Motor neuron (in vitro differentiated cells): ENCODE measurements around the gene COG4. TPM values are rescaled to one million over a fixed set of nuclear protein-coding genes. Genes with fewer than 3 reads are reported as not detected.

Experiments used
- ATAC-seq, 8 experiments: fragments of 200-7000 bp; cut with Tn5 transposase; replicated peaks in 6 of 8; 2 replicates each; pipeline ENCODE4 v1.8.0; 2021; ENCODE audit warnings: mild to moderate bottlenecking in 8 of 8, moderate library complexity in 8 of 8
- H3K27ac ChIP-seq, 2 donors: fragments of 250-450 bp; sonication (Bioruptor Pico); 2 replicates each; pipeline ENCODE4 v1.9.0; 2021; ENCODE audit warnings: antibody characterized with exemption in 2 of 2, mild to moderate bottlenecking in 2 of 2, moderate library complexity in 1 of 2
- H3K4me1 ChIP-seq, 2 donors: fragments of 250-450 bp; sonication (Bioruptor Pico); replicated peaks in 1 of 2; 2 replicates each; pipeline ENCODE4 v1.6.1; 2021; ENCODE audit warnings: antibody characterized with exemption in 2 of 2, mild to moderate bottlenecking in 2 of 2, moderate library complexity in 1 of 2
- H3K4me3 ChIP-seq, 5 donors: fragments of 250-450 bp; sonication (Bioruptor Pico); 2 replicates each; pipeline ENCODE4 v1.9.0; 2021; ENCODE audit warnings: antibody characterized with exemption in 5 of 5, mild to moderate bottlenecking in 5 of 5, moderate library complexity in 4 of 5
- WGBS, 10 experiments: fragments of 450-650 bp; shearing (Covaris generic); methylation state at CpG; one replicate each; pipeline ENCODE4 v1.0.0; 2022; 5-methylcytosine and 5-hydroxymethylcytosine counted together
- in situ Hi-C, 9 experiments: fragments of 400-800 bp; cut with MboI; loops; one replicate each; pipeline ENCODE4 v1.15.0; 2021; ENCODE audit warnings: low sequenced_read_pairs in 9 of 9, low pct_unique_long_range_greater_than_20kb in 2 of 9; ENCODE audit not compliant: unreplicated experiment in 9 of 9
- total RNA-seq, 8 experiments: library from RNA; unstranded; fragments of 300-600 nt; gene quantifications; 2 replicates each; pipeline versions ENCODE4 v1.2.3 to v1.2.4, GENCODE V29; 2022

COG4 gene
- total RNA-seq, 8 experiments from 2014 or later = 43.4 to 84.9 (median 53.6) TPM

GRCh38 chr16:70440009-70440692, 83.2 kb downstream of the COG4 start:
- Histone ChIP-seq H3K27ac (no peak overlapping the region), H3K4me1 (peaks cover 15 to 21% of the 10 kb centered on the region in 2 donors), H3K4me3 (peak overlapping the region in 1 of 5 donors; percentile 53)
- in situ Hi-C loops = no loop called here
- WGBS, 10 experiments = 55 to 84% (median 74%) methylated on average over 2 to 9 of the region's 11 CpGs; no CpG with 5 or more reads in 2 of the 10 experiments
- ATAC-seq = no peak

DNA sequence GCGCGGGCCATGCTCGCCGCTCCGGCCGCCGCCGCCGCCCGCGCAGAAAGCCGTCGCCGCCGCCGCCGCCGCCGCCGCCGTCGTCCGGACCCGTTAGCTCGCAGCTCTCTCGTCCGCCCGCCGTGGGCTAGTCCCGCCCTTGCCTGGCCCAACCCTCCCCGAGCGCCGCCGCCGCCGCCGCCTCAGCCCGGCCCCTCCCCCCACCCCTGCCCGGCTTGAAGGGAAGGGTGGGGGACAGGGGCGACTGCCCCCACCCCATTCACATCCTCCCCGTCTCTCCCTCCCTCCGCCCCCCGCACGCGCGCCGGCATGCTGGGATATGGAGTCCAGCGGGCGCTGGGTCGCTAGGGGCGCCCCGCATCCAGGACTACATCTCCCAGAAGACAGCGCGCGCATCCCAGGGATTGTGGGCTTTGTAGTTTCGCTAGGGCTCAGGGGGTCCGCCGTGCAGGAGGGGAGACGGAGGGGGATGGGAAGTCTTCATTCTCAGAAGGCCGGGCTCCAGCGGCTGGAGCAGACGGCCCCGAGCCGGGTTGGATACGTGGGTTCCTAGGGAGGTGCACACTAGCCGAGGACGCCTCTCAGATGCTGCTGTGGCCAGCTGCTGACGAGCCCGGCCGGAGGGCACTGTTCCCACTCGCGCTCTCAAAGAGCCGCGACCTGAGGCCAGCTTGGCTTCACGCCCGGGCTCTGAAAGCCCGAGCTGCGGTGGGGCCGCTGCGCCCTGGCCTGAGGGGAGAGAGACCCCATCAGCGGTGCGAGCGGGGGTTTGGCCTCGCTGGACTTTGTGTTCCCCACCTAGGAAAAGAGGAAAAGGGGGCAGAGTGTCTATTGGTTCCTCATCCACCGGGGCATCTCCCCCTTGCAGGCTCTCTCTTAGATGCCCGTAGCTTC, 84.1 kb downstream of the COG4 start, which contains the start of gene ST3GAL2:
Gene ST3GAL2, minus strand, starts transcription at position 132 of the 894 bp plus-strand sequence. CDS start 40,570 bp downstream, outside the sequence.
- Histone ChIP-seq H3K4me1 (peaks cover 15 to 21% of the 10 kb centered on the region in 2 donors), H3K27ac (peak within 1 kb of the TSS; percentile 74 to 83), H3K4me3 (peak within 1 kb of the TSS; percentile 48 to 97 (median 69))
- 0 to 17% (median 12%) methylated on average over 2 to 22 of the region's 86 CpGs; no CpG with 5 or more reads in 6 of the 10 experiments for WGBS, 10 experiments
- in situ Hi-C loops = no loop called here
- peak; percentile 88 to 93 (median 90) for ATAC-seq

GRCh38 chr16:70438585-70438968, 84.8 kb downstream of the COG4 start:
- H3K4me3 ChIP-seq = peak overlapping the region; percentile 48 to 97 (median 69)
- peaks cover 18 to 21% of the 10 kb centered on the region in 2 donors for H3K4me1 ChIP-seq
- WGBS, 10 experiments = no CpG with 5 or more reads among the region's 39 CpGs
- H3K27ac ChIP-seq = peak overlapping the region; percentile 44 to 67
- in situ Hi-C loops = no loop called here
- peak in 4 of 8 experiments; percentile 58 to 64 (median 62) for ATAC-seq

DNA sequence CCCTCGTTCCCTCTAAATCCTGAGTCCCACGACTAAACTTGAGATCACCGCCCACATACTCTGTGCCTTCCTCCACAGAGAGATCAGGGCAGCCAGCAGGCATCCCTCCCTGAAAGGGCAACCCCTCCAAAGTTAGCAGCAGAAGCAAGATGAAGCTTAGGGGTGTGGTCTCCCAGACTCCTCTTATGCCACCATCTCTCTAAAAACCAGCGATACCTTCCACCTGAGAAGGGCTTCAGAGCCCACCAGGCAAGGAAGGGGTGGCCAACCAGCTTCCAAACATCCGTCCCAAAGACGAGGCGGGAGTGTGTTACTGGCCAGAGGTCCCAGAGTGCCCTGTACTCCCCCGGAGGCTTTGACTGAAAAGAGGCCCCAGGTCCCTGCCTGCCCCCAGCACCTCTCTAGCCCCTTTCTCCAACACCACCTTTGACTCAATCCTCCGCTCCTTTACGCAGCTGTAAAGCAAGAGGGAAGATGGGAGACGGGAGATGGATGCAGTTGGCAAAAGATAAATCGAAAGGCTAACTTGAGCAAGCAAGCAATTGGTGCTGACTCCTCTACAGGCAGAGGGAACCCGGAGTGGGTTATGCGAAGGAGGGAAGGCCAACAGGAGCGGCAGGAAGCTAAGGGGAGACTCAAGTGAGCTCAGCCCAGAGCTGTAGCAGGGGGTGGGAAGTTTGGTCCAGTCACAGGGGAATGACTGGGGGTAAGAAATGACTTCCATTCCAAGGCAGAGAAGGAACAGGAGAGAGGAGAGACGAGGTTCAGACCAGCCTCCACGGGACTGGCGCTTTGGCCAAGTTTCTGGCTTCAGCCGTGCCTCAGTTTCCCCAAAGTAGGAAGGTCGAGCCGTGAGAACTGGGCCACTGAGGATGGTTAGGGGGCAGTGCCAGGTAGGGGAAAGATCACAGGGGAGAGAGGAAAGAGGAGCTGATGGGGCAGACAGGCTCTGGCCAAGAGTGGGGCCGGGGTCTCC, 85.5 kb downstream of the COG4 start:
- in situ Hi-C loops = no loop called here
- peak in 2 of 8 experiments; percentile 2 to 4 for ATAC-seq
- Histone ChIP-seq H3K4me1 (peaks cover 21 to 25% of the 10 kb centered on the region in 2 donors), H3K27ac (no peak overlapping the region), H3K4me3 (peak overlapping the region; percentile 48 to 97 (median 69))
- 0 to 30% (median 0%) methylated on average over 1 to 9 of the region's 22 CpGs; no CpG with 5 or more reads in 1 of the 10 experiments for WGBS, 10 experiments

DNA sequence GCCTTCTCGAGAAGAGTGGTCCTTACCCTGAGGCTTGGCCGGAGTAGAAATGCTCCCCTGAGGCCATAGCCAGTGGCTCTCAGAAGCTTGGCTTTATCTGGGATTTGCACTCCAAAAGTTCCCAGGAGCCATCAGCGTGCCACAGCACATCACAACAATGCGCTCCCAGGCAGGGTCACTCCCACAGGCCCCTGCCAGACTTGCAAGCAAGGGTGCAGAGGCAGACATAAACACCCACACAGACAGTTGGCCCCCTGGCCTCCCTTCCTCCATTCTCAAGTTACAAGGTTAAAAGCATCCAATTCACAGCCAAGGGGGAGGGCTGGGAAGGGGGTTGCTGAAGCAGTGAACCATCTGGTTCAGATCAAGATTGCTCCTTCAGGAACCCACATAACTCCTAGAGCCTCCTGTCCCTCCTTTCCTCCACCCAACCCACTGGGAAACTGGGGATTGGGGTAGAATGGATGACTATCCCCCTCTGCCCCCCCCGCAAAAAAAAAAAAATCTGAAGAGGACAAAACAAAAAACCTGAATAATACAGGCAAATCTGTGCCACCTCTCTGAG, 86.3 kb downstream of the COG4 start:
- in situ Hi-C loops = no loop called here
- peak in 2 of 8 experiments; percentile 1 to 12 for ATAC-seq
- H3K4me3 ChIP-seq = peak overlapping the region; percentile 48 to 97 (median 69)
- H3K27ac ChIP-seq = no peak overlapping the region
- 0 to 60% (median 20%) methylated on average over 1 to 2 of the region's 5 CpGs; no CpG with 5 or more reads in 7 of the 10 experiments for WGBS, 10 experiments
- H3K4me1 ChIP-seq = peaks cover 26 to 30% of the 10 kb centered on the region in 2 donors

DNA sequence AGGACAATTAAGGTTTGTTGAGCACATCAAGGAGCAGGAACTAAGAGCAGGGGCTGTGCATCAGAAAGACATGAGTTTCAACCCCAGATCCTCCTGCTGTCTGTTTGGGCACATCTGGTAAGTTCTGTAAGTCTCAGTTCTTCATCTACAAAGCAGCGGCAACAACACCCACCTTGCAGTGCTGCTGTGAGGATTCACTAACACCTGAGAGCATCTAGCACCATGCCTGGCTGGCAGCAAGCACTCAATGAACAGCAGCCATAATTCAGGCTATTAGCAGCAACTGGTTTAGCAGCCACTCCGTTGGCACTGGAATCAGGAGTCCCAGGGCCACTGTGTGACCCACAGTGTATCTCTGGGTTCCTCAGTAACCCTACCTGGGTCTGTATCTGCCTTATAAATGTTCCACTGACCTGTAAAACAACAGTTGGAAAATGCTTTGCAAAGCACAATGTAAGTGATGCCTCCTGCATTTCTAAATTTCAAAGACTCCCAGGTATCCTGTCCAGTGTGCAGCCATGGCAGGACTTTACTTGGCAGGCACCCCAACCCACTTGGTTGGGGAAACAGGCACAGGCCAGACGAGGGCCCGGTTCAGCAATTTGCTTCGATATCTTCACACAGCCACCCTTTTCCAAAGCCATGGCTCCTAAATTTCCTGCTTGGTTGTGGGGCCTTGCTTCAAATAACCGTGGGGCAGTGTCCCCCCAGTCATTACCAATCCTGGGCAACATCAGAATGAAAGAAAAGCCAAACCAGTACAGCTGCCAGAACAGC, 88.7 kb downstream of the COG4 start:
- in situ Hi-C loops = no loop called here
- Histone ChIP-seq H3K4me1 (peaks cover 30 to 46% of the 10 kb centered on the region in 2 donors), H3K4me3 (no peak overlapping the region), H3K27ac (no peak overlapping the region)
- 83 to 100% (median 100%) methylated on average over 1 to 3 of the region's 6 CpGs; no CpG with 5 or more reads in 3 of the 10 experiments for WGBS, 10 experiments
- ATAC-seq = no peak

DNA sequence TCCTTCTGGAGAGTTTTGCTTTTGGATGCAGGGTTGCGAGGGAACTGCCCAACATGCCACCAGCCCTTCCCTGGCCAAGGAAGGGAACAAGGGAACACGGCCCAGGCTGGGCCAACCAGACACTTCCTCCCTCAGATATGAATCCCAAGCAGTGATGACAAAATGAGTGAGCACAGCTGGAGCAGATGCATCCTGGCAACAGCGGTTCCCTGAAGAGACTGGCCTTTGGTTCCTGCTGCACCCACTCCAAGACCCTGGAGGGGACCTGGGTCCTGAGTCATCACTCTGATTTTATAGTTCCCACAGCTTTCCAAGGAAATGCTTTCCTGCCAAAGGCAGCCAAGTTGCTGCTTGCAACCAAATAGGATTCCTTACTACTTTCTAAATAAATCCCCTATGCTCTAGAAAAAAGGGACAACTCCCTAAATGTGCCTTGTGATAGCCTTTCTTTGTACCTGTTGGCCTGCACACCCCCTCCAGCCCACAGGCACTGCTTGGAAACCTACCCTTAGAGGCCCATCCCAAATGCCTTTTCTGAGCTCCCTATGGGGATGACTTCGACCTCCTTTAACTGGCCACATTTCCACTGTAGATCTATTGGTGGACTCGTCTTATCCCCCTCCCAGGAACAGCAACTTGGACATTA, 89.8 kb downstream of the COG4 start:
- 8 to 100% (median 57%) methylated on average over 1 to 4 of the region's 5 CpGs; no CpG with 5 or more reads in 1 of the 10 experiments for WGBS, 10 experiments
- peak in 2 of 8 experiments; percentile 8 to 11 for ATAC-seq
- in situ Hi-C loops = no loop called here
- Histone ChIP-seq H3K27ac (no peak overlapping the region), H3K4me1 (peaks cover 36 to 52% of the 10 kb centered on the region in 2 donors), H3K4me3 (no peak overlapping the region)

- Histone ChIP-seq H3K4me3 (no peak overlapping the region), H3K4me1 (peaks cover 42 to 59% of the 10 kb centered on the region in 2 donors), H3K27ac (no peak overlapping the region)
- in situ Hi-C loops = no loop called here
- peak in 2 of 8 experiments; percentile 1 to 12 for ATAC-seq
- 0 to 84% (median 51%) methylated on average over 1 to 7 of the region's 12 CpGs; no CpG with 5 or more reads in 1 of the 10 experiments for WGBS, 10 experiments
Measured at GRCh38 chr16:70432723-70433457, 90.5 kb downstream of the COG4 start.

DNA sequence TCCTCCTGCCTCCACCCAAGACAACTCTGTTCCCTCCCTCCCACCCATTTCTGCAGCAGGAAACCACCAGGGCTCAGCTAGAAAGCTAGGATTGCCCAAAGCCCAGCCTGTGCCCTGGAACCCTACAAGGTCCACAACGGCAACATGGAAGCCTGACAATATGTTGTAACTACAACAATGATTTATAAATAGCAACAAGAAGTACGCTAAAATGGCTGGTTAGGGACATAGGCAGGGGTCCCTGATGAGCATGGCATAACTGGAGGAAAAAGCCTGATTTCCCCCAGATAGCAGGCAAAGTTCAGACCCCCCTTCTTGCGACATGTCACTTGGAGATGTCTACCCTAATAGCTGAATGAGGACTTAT, 91.0 kb downstream of the COG4 start:
- no peak for ATAC-seq
- Histone ChIP-seq H3K4me1 (peaks cover 42 to 65% of the 10 kb centered on the region in 2 donors), H3K4me3 (no peak overlapping the region), H3K27ac (no peak overlapping the region)
- in situ Hi-C loops = no loop called here
- 78 to 100% (median 82%) methylated on average over 1 to 3 of the region's 3 CpGs; no CpG with 5 or more reads in 7 of the 10 experiments for WGBS, 10 experiments

DNA sequence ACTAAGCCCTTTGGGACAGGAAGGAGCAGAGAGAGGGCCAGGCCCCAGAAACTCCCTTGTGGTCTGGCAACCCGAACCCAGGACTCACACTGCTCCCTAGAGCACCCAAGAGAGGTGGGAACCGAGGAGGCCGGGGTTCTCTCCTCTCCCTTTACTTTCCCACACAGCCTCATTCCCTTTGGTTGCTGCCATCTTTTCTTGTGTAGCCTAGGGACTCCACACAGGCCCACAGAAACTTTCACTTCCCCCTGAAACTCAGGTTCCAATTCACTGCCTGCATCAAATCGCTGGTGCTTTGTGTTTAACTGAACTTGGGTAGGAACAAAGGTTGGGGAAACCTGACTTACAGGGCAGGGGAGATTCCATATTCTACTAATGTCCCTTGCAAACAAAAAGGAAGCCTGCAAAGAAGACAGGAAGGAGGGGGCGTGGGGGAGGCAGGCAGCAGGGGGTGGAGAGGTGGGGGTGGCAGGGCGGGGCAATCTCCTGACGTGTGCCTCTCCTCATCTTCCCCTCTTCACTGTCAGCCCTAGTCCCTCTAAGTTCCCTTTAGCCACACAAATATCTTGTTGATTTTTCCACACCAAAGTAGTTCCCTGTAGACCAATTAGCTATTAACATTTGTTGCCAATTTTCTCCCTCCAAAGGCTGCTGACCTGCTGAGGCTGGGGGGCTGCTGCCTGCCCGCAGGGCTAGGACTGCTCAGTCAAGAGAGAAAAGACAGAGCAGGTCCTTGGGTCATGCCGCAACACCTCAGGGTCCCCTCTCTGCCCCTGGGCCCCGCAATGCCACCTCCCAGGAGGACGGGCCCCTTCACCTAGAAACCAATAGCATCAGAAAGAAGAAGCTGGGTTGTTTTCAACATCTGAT, 92.5 kb downstream of the COG4 start:
- Histone ChIP-seq H3K4me3 (no peak overlapping the region), H3K27ac (peak overlapping the region in 1 of 2 donors; percentile 71), H3K4me1 (peaks cover 33 to 55% of the 10 kb centered on the region in 2 donors)
- 0 to 100% (median 54%) methylated on average over 1 to 5 of the region's 11 CpGs; no CpG with 5 or more reads in 2 of the 10 experiments for WGBS, 10 experiments
- no peak for ATAC-seq
- in situ Hi-C loops = no loop called here
